Vagina (tissue), 2 donors: ENCODE data around the gene LGI1. TPM values are rescaled to one million over a fixed set of nuclear protein-coding genes. Genes with fewer than 3 reads are reported as not detected.

Experiments
- DNase-seq, 2 donors: peaks; one replicate each; pipeline ENCODE4 v3.0.0-alpha.2; 2017; ENCODE audit errors: extremely low spot score in 2 of 2
- H3K27ac ChIP-seq: fragments of 200-600 bp; sonication (generic); one replicate; pipeline ENCODE4 v1.5.1; 2019
- H3K27me3 ChIP-seq: fragments of 200-600 bp; sonication (generic); one replicate; pipeline ENCODE4 v1.5.1; 2019
- H3K36me3 ChIP-seq, 2 donors: fragments of 200-600 bp; sonication (generic); one replicate each; pipeline ENCODE4 v1.5.1; 2017 to 2019
- H3K4me1 ChIP-seq: fragments of 200-600 bp; sonication (generic); one replicate; pipeline ENCODE4 v1.5.1; 2019
- H3K4me3 ChIP-seq, 2 donors: fragments of 200-600 bp; sonication (generic); 1 replicate in 1 of 2; 2 replicates in 1 of 2; pipeline ENCODE4 v1.5.1; 2016 to 2019
- H3K9me3 ChIP-seq: fragments of 200-600 bp; sonication (generic); one replicate; pipeline ENCODE4 v1.5.1; 2019
- CTCF ChIP-seq, 3 experiments: fragments of 450-650 bp in 2 of 3; fragments of 200-600 bp in 1 of 3; sonication (generic) in 1 of 3; IDR thresholded peaks; one replicate each; pipeline ENCODE4 v1.5.1; 2017 to 2019; ENCODE audit warnings: antibody characterized with exemption in 3 of 3, mild to moderate bottlenecking in 2 of 3, moderate library complexity in 2 of 3
- POLR2A ChIP-seq, 2 donors: fragments of 450-650 bp; IDR thresholded peaks; one replicate each; pipeline ENCODE4 v1.6.1; 2017; ENCODE audit warnings: antibody characterized with exemption in 2 of 2, mild to moderate bottlenecking in 2 of 2, moderate library complexity in 2 of 2
- POLR2AphosphoS5 ChIP-seq, 2 donors: sonication (generic); formaldehyde crosslinking; IDR thresholded peaks; one replicate each; pipeline ENCODE4 v1.9.0; 2017; ENCODE audit warnings: antibody characterized with exemption in 2 of 2, mild to moderate bottlenecking in 2 of 2, low read depth in 1 of 2; ENCODE audit not compliant: insufficient read depth in 1 of 2
- intact Hi-C: fragments of 100-400 bp; cut with DNase I; formaldehyde crosslinking; loops from one replicate; pipeline ENCODE4 v1.15.1; 2023
- total RNA-seq: library from RNA; depleted of rRNA; stranded (reverse); fragments of >200 nt; gene quantifications from one replicate; pipeline ENCODE4 v1.2.3, GENCODE V29; 2016

LGI1 gene
- total RNA-seq, 1 donor from 2014 or later, result 0.74 TPM

- H3K4me1 ChIP-seq, result no peaks in the 10 kb centered on the region
- H3K27me3 ChIP-seq, result no peaks in the 10 kb centered on the region
- DNase-seq, result no peak
- TF ChIP-seq POLR2AphosphoS5 (IDR thresholded peaks at IDR 0.05; ENCODE audit: insufficient read depth in 1 of 2, low read depth in 1 of 2), result no peak
- TF ChIP-seq CTCF (IDR thresholded peaks at IDR 0.05), result no peak
- no peak for TF ChIP-seq POLR2A (IDR thresholded peaks at IDR 0.05)
- intact Hi-C loops, result no loop called here
- no peak overlapping the region for H3K4me3 ChIP-seq
- H3K9me3 ChIP-seq, result no peaks in the 10 kb centered on the region
- H3K27ac ChIP-seq, result no peak overlapping the region
- H3K36me3 ChIP-seq, result no peaks in the 10 kb centered on the region
Observed at GRCh38 chr10:93749218-93749799, 8.4 kb upstream of the LGI1 start.

GRCh38 chr10:93751124-93751523, 6.6 kb upstream of the LGI1 start:
- intact Hi-C loops, result no loop called here
- Histone ChIP-seq H3K27ac (no peak overlapping the region), H3K4me1 (no peaks in the 10 kb centered on the region), H3K9me3 (no peaks in the 10 kb centered on the region), H3K27me3 (no peaks in the 10 kb centered on the region), H3K4me3 (no peak overlapping the region), H3K36me3 (no peaks in the 10 kb centered on the region)
- no peak for DNase-seq
- TF ChIP-seq POLR2A (IDR thresholded peaks at IDR 0.05), result no peak
- no peak for TF ChIP-seq CTCF (IDR thresholded peaks at IDR 0.05)
- TF ChIP-seq POLR2AphosphoS5 (IDR thresholded peaks at IDR 0.05; ENCODE audit: insufficient read depth in 1 of 2, low read depth in 1 of 2), result no peak

- intact Hi-C loops, result no loop called here
- H3K4me1 ChIP-seq, result no peaks in the 10 kb centered on the region
- no peak for TF ChIP-seq POLR2AphosphoS5 (IDR thresholded peaks at IDR 0.05; ENCODE audit: insufficient read depth in 1 of 2, low read depth in 1 of 2)
- no peak for TF ChIP-seq POLR2A (IDR thresholded peaks at IDR 0.05)
- TF ChIP-seq CTCF (IDR thresholded peaks at IDR 0.05), result no peak
- DNase-seq, result no peak
- H3K9me3 ChIP-seq, result no peaks in the 10 kb centered on the region
- no peaks in the 10 kb centered on the region for H3K36me3 ChIP-seq
- H3K27me3 ChIP-seq, result no peaks in the 10 kb centered on the region
- H3K27ac ChIP-seq, result no peak overlapping the region
- H3K4me3 ChIP-seq, result no peak overlapping the region
Observed at GRCh38 chr10:93751832-93752231, 5.9 kb upstream of the LGI1 start.

- Histone ChIP-seq H3K36me3 (no peaks in the 10 kb centered on the region), H3K4me1 (no peaks in the 10 kb centered on the region), H3K27ac (no peak overlapping the region), H3K4me3 (no peak overlapping the region), H3K27me3 (no peaks in the 10 kb centered on the region), H3K9me3 (no peaks in the 10 kb centered on the region)
- no peak for DNase-seq
- TF ChIP-seq POLR2AphosphoS5 (IDR thresholded peaks at IDR 0.05; ENCODE audit: insufficient read depth in 1 of 2, low read depth in 1 of 2), result no peak
- TF ChIP-seq CTCF (IDR thresholded peaks at IDR 0.05), result no peak
- TF ChIP-seq POLR2A (IDR thresholded peaks at IDR 0.05), result no peak
- intact Hi-C loops, result no loop called here
Observed at GRCh38 chr10:93752761-93753160, 5.0 kb upstream of the LGI1 start.

- DNase-seq, result no peak
- no peak overlapping the region for H3K4me3 ChIP-seq
- TF ChIP-seq POLR2AphosphoS5 (IDR thresholded peaks at IDR 0.05; ENCODE audit: insufficient read depth in 1 of 2, low read depth in 1 of 2) (no peak), POLR2A (IDR thresholded peaks at IDR 0.05) (no peak), CTCF (IDR thresholded peaks at IDR 0.05) (no peak)
- no peaks in the 10 kb centered on the region for H3K4me1 ChIP-seq
- intact Hi-C loops, result no loop called here
- H3K27me3 ChIP-seq, result no peaks in the 10 kb centered on the region
- no peaks in the 10 kb centered on the region for H3K36me3 ChIP-seq
- H3K27ac ChIP-seq, result no peak overlapping the region
- H3K9me3 ChIP-seq, result no peaks in the 10 kb centered on the region
Observed at GRCh38 chr10:93753621-93754250, 4.0 kb upstream of the LGI1 start.
